Mammary epithelial cell (primary cell): ENCODE results near the gene APOL5.

Experiments
- CTCF ChIP-seq, 2 donors: IDR thresholded peaks in 1 of 2; conservative IDR thresholded peaks in 1 of 2; 2 replicates each; pipeline ENCODE4 v1.5.1; 2011 to 2012; ENCODE audit warnings: inconsistent platforms in 2 of 2, low read length in 2 of 2, mild to moderate bottlenecking in 2 of 2, control low read depth in 1 of 2, low read depth in 1 of 2; ENCODE audit not compliant: insufficient read depth in 1 of 2; ENCODE audit errors: extremely low read depth in 1 of 2
- EZH2 ChIP-seq: IDR thresholded peaks from 2 replicates; pipeline ENCODE4 v1.6.1; 2012; ENCODE audit warnings: low read length, inconsistent platforms, borderline replicate concordance

- TF ChIP-seq CTCF (conservative IDR thresholded peaks at IDR 0.05 in 1 of 2, IDR thresholded peaks at IDR 0.05 in 1 of 2; ENCODE audit: extremely low read depth in 1 of 2, insufficient read depth in 1 of 2, low read depth in 1 of 2, low read length in 2 of 2), result no peak
- TF ChIP-seq EZH2, result no peak
These were observed 20.5 kb upstream of the APOL5 start for GRCh38 chr22:35697142-35697541.
